OCI-LY3 (cell line): ENCODE data around the gene CCDC150.

Source experiments
- H2AFZ ChIP-seq: fragments of 200-600, 300-600 bp; shearing (Covaris generic); 2 replicates; pipeline ENCODE4 v1.6.0; 2014; ENCODE audit warnings: antibody characterized with exemption, low read depth, low read length
- H3K27ac ChIP-seq: fragments of 200-600, 300-600 bp; sonication (generic); 2 replicates; pipeline ENCODE4 v1.5.1; 2014; ENCODE audit warnings: mild to moderate bottlenecking, low read length, moderate library complexity, mixed read lengths
- H3K27me3 ChIP-seq: fragments of 200-600, 300-600 bp; sonication (generic); 2 replicates; pipeline ENCODE4 v1.6.1; 2014; ENCODE audit warnings: low read depth, low read length, mixed read lengths
- H3K36me3 ChIP-seq: fragments of 200-600, 300-600 bp; sonication (generic); replicated peaks from 2 replicates; pipeline ENCODE3; 2014; ENCODE audit warnings: low read depth, low read length, mixed read lengths
- H3K4me1 ChIP-seq: fragments of 300-600, 200-600 bp; sonication (generic); 2 replicates; pipeline ENCODE4 v1.6.1; 2014; ENCODE audit warnings: low read length, mixed read lengths
- H3K4me2 ChIP-seq: fragments of 200-600, 300-600 bp; sonication (generic); 2 replicates; pipeline ENCODE4 v1.6.1; 2014; ENCODE audit warnings: low read length, mixed read lengths
- H3K4me3 ChIP-seq: fragments of 300-600, 200-600 bp; sonication (generic); 2 replicates; pipeline ENCODE4 v1.5.1; 2014; ENCODE audit warnings: antibody characterized with exemption, mild to moderate bottlenecking, low read length, moderate library complexity
- H3K79me2 ChIP-seq: fragments of 300-600, 200-600 bp; shearing (Covaris generic); 2 replicates; pipeline ENCODE4 v1.6.1; 2014; ENCODE audit warnings: mild to moderate bottlenecking, low read length, mixed read lengths
- H3K9ac ChIP-seq: fragments of 300-600, 200-600 bp; shearing (Covaris generic); 2 replicates; pipeline ENCODE4 v1.6.0; 2014; ENCODE audit warnings: mild to moderate bottlenecking, low read length, moderate library complexity
- H3K9me3 ChIP-seq: fragments of 200-600, 300-600 bp; shearing (Covaris generic); 2 replicates; pipeline ENCODE4 v1.6.1; 2014; ENCODE audit warnings: low read length, mixed read lengths; ENCODE audit not compliant: insufficient read depth
- H4K20me1 ChIP-seq: fragments of 200-600, 300-600 bp; sonication (generic); 2 replicates; pipeline ENCODE4 v1.6.1; 2016; ENCODE audit warnings: low read length, mixed read lengths; ENCODE audit not compliant: insufficient read depth
- EZH2phosphoT487 ChIP-seq: fragments of 200-600 bp; shearing (Covaris generic); IDR thresholded peaks from 2 replicates; pipeline ENCODE4 v1.6.1; 2018; ENCODE audit warnings: antibody characterized with exemption, mixed run types, low read depth
- TF ChIP-seq, protein P1 (sequence below): fragments of 200-600, 300-600 bp; sonication (generic); IDR thresholded peaks from 2 replicates; pipeline ENCODE4 v1.5.1; 2014; ENCODE audit warnings: antibody characterized with exemption, low read length, low read depth

Gene CCDC150

DNA sequence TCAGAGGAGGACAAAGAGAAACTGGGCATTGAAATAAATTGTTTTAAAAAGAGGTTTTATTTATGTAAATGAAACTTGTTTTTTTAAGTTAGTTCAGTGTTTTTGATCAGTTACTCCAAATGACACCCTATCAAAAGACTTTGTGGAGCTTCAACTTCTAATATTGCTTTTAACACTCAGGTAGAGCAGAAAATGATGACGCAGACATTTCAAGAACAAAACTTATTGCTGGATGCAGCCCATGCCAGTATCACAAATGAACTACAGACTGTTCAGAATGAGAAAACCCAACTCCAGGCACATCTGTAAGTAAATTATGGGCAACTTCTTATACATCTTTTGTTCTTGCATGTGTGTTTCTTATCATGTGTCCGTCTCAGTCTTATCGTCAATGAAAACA lies 36.4 kb downstream of the CCDC150 start:
- Histone ChIP-seq H3K4me2 (no peak overlapping the region), H3K27me3 (no peaks in the 10 kb centered on the region), H3K9me3 (no peaks in the 10 kb centered on the region), H2AFZ (no peak overlapping the region), H4K20me1 (no peaks in the 10 kb centered on the region), H3K36me3 (peaks cover 15% of the 10 kb centered on the region), H3K79me2 (no peaks in the 10 kb centered on the region), H3K9ac (no peak overlapping the region), H3K4me3 (no peak overlapping the region), H3K27ac (no peak overlapping the region), H3K4me1 (no peaks in the 10 kb centered on the region)
- TF ChIP-seq, protein P1, sequence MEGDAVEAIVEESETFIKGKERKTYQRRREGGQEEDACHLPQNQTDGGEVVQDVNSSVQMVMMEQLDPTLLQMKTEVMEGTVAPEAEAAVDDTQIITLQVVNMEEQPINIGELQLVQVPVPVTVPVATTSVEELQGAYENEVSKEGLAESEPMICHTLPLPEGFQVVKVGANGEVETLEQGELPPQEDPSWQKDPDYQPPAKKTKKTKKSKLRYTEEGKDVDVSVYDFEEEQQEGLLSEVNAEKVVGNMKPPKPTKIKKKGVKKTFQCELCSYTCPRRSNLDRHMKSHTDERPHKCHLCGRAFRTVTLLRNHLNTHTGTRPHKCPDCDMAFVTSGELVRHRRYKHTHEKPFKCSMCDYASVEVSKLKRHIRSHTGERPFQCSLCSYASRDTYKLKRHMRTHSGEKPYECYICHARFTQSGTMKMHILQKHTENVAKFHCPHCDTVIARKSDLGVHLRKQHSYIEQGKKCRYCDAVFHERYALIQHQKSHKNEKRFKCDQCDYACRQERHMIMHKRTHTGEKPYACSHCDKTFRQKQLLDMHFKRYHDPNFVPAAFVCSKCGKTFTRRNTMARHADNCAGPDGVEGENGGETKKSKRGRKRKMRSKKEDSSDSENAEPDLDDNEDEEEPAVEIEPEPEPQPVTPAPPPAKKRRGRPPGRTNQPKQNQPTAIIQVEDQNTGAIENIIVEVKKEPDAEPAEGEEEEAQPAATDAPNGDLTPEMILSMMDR = no peak
- TF ChIP-seq EZH2phosphoT487 = no peak

DNA sequence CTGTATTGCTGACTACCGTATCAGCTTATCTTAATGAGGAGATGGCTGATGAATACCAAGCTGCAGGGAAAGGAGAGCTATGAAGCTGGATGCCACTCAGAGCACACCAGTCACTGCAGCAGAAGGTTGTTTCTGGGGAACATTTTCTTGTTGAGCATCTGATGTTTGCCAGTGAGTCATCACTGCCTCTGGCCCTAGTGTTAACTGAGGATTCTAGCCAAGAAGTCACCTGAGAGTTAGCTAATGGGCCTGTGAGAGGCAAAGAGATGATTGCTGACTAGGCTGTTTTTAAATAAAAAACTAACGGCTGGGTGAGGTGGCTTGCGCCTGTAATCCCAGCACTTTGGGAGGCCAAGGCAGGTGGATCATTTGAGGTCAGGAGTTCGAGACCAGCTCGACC lies 37.9 kb downstream of the CCDC150 start:
- H3K4me3 ChIP-seq = no peak overlapping the region
- H3K27ac ChIP-seq = no peak overlapping the region
- no peaks in the 10 kb centered on the region for H3K4me1 ChIP-seq
- no peaks in the 10 kb centered on the region for H4K20me1 ChIP-seq
- H3K79me2 ChIP-seq = no peaks in the 10 kb centered on the region
- peaks cover 14% of the 10 kb centered on the region for H3K36me3 ChIP-seq
- TF ChIP-seq EZH2phosphoT487 = no peak
- TF ChIP-seq, protein P1 = no peak
- H3K4me2 ChIP-seq = no peak overlapping the region
- no peak overlapping the region for H2AFZ ChIP-seq
- H3K9ac ChIP-seq = no peak overlapping the region
- no peaks in the 10 kb centered on the region for H3K27me3 ChIP-seq
- H3K9me3 ChIP-seq = no peaks in the 10 kb centered on the region

DNA sequence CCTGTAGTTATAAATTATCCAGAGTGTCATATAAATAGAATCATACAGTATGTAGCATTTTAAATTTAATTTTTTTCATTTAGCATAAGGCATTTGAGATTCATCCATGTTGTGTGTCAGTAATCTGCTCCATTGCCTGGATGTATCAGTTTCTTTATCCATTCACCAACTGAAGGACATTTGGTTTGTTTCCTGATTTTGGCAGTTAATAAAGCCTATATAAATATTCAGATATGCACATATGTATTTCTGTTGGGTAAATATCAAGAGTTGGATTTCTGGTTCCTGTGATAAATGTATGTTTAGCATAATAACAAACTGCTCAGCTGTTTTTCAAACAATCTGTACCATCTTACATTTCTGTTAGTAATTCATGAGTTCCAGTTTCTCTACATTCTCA lies 39.9 kb downstream of the CCDC150 start:
- no peak overlapping the region for H3K4me2 ChIP-seq
- H2AFZ ChIP-seq = no peak overlapping the region
- H3K9me3 ChIP-seq = peaks cover 5% of the 10 kb centered on the region; the same call in 1 of the 2 replicates
- no peak overlapping the region for H3K4me3 ChIP-seq
- no peaks in the 10 kb centered on the region for H4K20me1 ChIP-seq
- peaks cover 27% of the 10 kb centered on the region for H3K36me3 ChIP-seq
- no peak overlapping the region for H3K9ac ChIP-seq
- no peaks in the 10 kb centered on the region for H3K4me1 ChIP-seq
- no peaks in the 10 kb centered on the region for H3K27me3 ChIP-seq
- H3K27ac ChIP-seq = no peak overlapping the region
- no peak for TF ChIP-seq EZH2phosphoT487
- TF ChIP-seq, protein P1 = no peak
- no peaks in the 10 kb centered on the region for H3K79me2 ChIP-seq

DNA sequence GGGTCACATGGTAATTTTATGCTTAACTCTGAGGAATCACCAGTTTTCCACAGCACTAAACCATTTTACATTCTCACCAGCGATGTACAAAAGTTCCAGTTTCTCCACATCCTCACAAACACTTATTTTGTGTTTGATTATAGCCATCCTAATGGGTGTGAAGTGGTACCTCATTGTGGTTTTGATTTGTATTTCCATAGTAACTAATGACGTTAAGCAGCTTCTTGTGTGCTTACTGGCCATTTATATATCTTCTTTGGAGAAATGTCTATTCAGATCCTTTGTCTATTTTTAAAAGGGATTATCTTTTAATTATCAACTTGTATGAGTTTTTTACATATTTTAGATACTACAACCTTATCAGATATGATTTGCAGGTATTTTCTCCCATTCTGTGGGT lies 42.0 kb downstream of the CCDC150 start:
- no peak for TF ChIP-seq EZH2phosphoT487
- TF ChIP-seq, protein P1 = no peak
- H3K27ac ChIP-seq = no peak overlapping the region
- H3K4me3 ChIP-seq = no peak overlapping the region
- H3K9ac ChIP-seq = no peak overlapping the region
- no peaks in the 10 kb centered on the region for H3K79me2 ChIP-seq
- peaks cover 37% of the 10 kb centered on the region for H3K36me3 ChIP-seq
- no peak overlapping the region for H2AFZ ChIP-seq
- H3K4me1 ChIP-seq = no peaks in the 10 kb centered on the region
- no peak overlapping the region for H3K4me2 ChIP-seq
- no peaks in the 10 kb centered on the region for H4K20me1 ChIP-seq
- peaks cover 5% of the 10 kb centered on the region; the same call in 1 of the 2 replicates for H3K9me3 ChIP-seq
- H3K27me3 ChIP-seq = no peaks in the 10 kb centered on the region
